Gastrocnemius medialis (tissue), 4 donors: ENCODE data around the gene ACO2.

Source experiments
- CTCF ChIP-seq, 5 experiments: fragments of 450-650 bp in 3 of 5; fragments of 200-600 bp in 2 of 5; sonication (generic) in 2 of 5; IDR thresholded peaks in 4 of 5; conservative IDR thresholded peaks in 1 of 5; 1 replicate in 4 of 5; 2 replicates in 1 of 5; pipeline ENCODE4 v1.5.1; 2016 to 2019; ENCODE audit warnings: antibody characterized with exemption in 5 of 5, mild to moderate bottlenecking in 3 of 5, moderate library complexity in 3 of 5
- POLR2A ChIP-seq, 2 donors: fragments of 450-650 bp; IDR thresholded peaks; one replicate each; pipeline ENCODE4 v1.6.1; 2017; ENCODE audit warnings: antibody characterized with exemption in 2 of 2, mild to moderate bottlenecking in 2 of 2, moderate library complexity in 2 of 2

GRCh38 chr22:41540365-41540764 lies 71.4 kb downstream of the ACO2 start:
- TF ChIP-seq POLR2A (IDR thresholded peaks at IDR 0.05) (no peak), CTCF (IDR thresholded peaks at IDR 0.05 in 4 of 5, conservative IDR thresholded peaks at IDR 0.05 in 1 of 5) (no peak)
